Measurements from ENCODE around the gene OR5H6. TPM values are rescaled to one million over a fixed set of nuclear protein-coding genes. Genes with fewer than 3 reads are reported as not detected.

Gene OR5H6
- polyA plus RNA-seq (not detected in 3 replicates), polyA minus RNA-seq (not detected in 3 replicates)
- polyA plus RNA-seq (2011; ENCODE audit: low read depth), result not detected
- not detected in 2 replicates for polyA plus RNA-seq (2011; cell fraction: cytosol; rRNA removed)
- polyA plus RNA-seq (2011; cell fraction: nucleus; rRNA removed), result not detected in 2 replicates
- polyA plus RNA-seq (2012; ENCODE audit: low replicate concordance), result not detected in 2 replicates
- polyA minus RNA-seq (2011; cell fraction: cytosol; rRNA and poly(A)+ RNA removed), result not detected
- polyA minus RNA-seq (2011; cell fraction: nucleus; rRNA and poly(A)+ RNA removed), result not detected in 2 replicates

GRCh38 chr3:98263944-98264343, at the start of gene OR5H6:
Gene OR5H6, plus strand, starts transcription at chr3:98264244. Its CDS starts 89 bp downstream, at chr3:98264333.
- Histone ChIP-seq H3K9me3 (ENCODE audit: control insufficient read depth, low read depth, low read length) (no peaks in the 10 kb centered on the region), H3K79me2 (ENCODE audit: control insufficient read depth, insufficient read depth, low read length) (no peaks in the 10 kb centered on the region), H3K36me3 (ENCODE audit: control insufficient read depth in 2 of 2, extremely low read depth in 1 of 2, insufficient read depth in 2 of 2, low read length in 2 of 2) (no peaks in the 10 kb centered on the region), H3K4me1 (ENCODE audit: control insufficient read depth, extremely low read depth, insufficient read depth, low read length) (no peaks in the 10 kb centered on the region), H3K27me3 (ENCODE audit: control insufficient read depth, extremely low read depth, insufficient read depth, low read length) (no peaks in the 10 kb centered on the region), H2AFZ (ENCODE audit: control insufficient read depth, low read length) (no peak within 1 kb of the TSS), H3K27ac (ENCODE audit: control insufficient read depth, insufficient read depth, low read length) (no peak within 1 kb of the TSS), H3K9me1 (ENCODE audit: control insufficient read depth, extremely low read depth, insufficient read depth, low read length) (no peaks in the 10 kb centered on the region), H4K20me1 (ENCODE audit: control insufficient read depth, extremely low read depth, insufficient read depth, low read length) (no peaks in the 10 kb centered on the region), H3K4me3 (ENCODE audit: control insufficient read depth in 2 of 3, extremely low read depth in 1 of 3, insufficient read depth in 2 of 3, low read depth in 1 of 3, low read length in 3 of 3) (no peak within 1 kb of the TSS), H3K4me2 (ENCODE audit: control insufficient read depth, extremely low read depth, insufficient read depth, low read depth, low read length) (no peak within 1 kb of the TSS), H3K9ac (ENCODE audit: control insufficient read depth, extremely low read depth, insufficient read depth, low read length) (no peak within 1 kb of the TSS)
- TF ChIP-seq EZH2 (IDR thresholded peaks at IDR 0.05; ENCODE audit: low read length) (no peak), CTCF (optimal IDR thresholded peaks at IDR 0.05 in 1 of 3, IDR thresholded peaks at IDR 0.05 in 1 of 3, conservative IDR thresholded peaks at IDR 0.05 in 1 of 3; ENCODE audit: extremely low read depth in 1 of 3, insufficient read depth in 2 of 3, low read length in 3 of 3) (no peak)
- FAIRE-seq (no peak), DNase-seq (ENCODE audit: low read depth, low spot score) (no peak)
- dilution Hi-C loops (cut with MboI; ENCODE audit: extremely low pct_ligation_motif_present, low sequenced_read_pairs), result no loop called here

- no peaks in the 10 kb centered on the region for H3K36me3 ChIP-seq (ENCODE audit: control insufficient read depth in 2 of 2, extremely low read depth in 1 of 2, insufficient read depth in 2 of 2, low read length in 2 of 2)
- no peak overlapping the region for H3K4me3 ChIP-seq (ENCODE audit: control insufficient read depth in 2 of 3, extremely low read depth in 1 of 3, insufficient read depth in 2 of 3, low read depth in 1 of 3, low read length in 3 of 3)
- no peaks in the 10 kb centered on the region for H3K9me3 ChIP-seq (ENCODE audit: control insufficient read depth, low read depth, low read length)
- no peak overlapping the region for H3K27ac ChIP-seq (ENCODE audit: control insufficient read depth, insufficient read depth, low read length)
- no peaks in the 10 kb centered on the region for H3K79me2 ChIP-seq (ENCODE audit: control insufficient read depth, insufficient read depth, low read length)
- DNase-seq (ENCODE audit: low read depth, low spot score) (no peak), FAIRE-seq (no peak)
- H3K9me1 ChIP-seq (ENCODE audit: control insufficient read depth, extremely low read depth, insufficient read depth, low read length), result no peaks in the 10 kb centered on the region
- no peaks in the 10 kb centered on the region for H4K20me1 ChIP-seq (ENCODE audit: control insufficient read depth, extremely low read depth, insufficient read depth, low read length)
- no peak overlapping the region for H2AFZ ChIP-seq (ENCODE audit: control insufficient read depth, low read length)
- TF ChIP-seq EZH2 (IDR thresholded peaks at IDR 0.05; ENCODE audit: low read length) (no peak), CTCF (optimal IDR thresholded peaks at IDR 0.05 in 1 of 3, IDR thresholded peaks at IDR 0.05 in 1 of 3, conservative IDR thresholded peaks at IDR 0.05 in 1 of 3; ENCODE audit: extremely low read depth in 1 of 3, insufficient read depth in 2 of 3, low read length in 3 of 3) (no peak)
- H3K9ac ChIP-seq (ENCODE audit: control insufficient read depth, extremely low read depth, insufficient read depth, low read length), result no peak overlapping the region
- no peak overlapping the region for H3K4me2 ChIP-seq (ENCODE audit: control insufficient read depth, extremely low read depth, insufficient read depth, low read depth, low read length)
- no peaks in the 10 kb centered on the region for H3K4me1 ChIP-seq (ENCODE audit: control insufficient read depth, extremely low read depth, insufficient read depth, low read length)
- dilution Hi-C loops (cut with MboI; ENCODE audit: extremely low pct_ligation_motif_present, low sequenced_read_pairs), result no loop called here
- no peaks in the 10 kb centered on the region for H3K27me3 ChIP-seq (ENCODE audit: control insufficient read depth, extremely low read depth, insufficient read depth, low read length)
Observed at GRCh38 chr3:98215051-98215450, 49.0 kb upstream of the OR5H6 start.
